LNCaP clone FGC (cell line): Measurements from ENCODE around the gene CACNG4.

ENCODE experiments used
- DNase-seq: peaks from one replicate; pipeline ENCODE4 v3.0.0-alpha.2; 2011; ENCODE audit warnings: low read depth
- H3K4me3 ChIP-seq: 2 replicates; pipeline ENCODE4 v1.5.1; 2011; ENCODE audit warnings: mild to moderate bottlenecking, low read depth, low read length, control low read depth
- TF ChIP-seq, protein P1 (sequence below): IDR thresholded peaks from 2 replicates; pipeline ENCODE4 v1.5.1; 2012; ENCODE audit warnings: mild to moderate bottlenecking; ENCODE audit not compliant: control insufficient read depth, insufficient read depth; ENCODE audit errors: extremely low read depth

CACNG4 gene

DNA sequence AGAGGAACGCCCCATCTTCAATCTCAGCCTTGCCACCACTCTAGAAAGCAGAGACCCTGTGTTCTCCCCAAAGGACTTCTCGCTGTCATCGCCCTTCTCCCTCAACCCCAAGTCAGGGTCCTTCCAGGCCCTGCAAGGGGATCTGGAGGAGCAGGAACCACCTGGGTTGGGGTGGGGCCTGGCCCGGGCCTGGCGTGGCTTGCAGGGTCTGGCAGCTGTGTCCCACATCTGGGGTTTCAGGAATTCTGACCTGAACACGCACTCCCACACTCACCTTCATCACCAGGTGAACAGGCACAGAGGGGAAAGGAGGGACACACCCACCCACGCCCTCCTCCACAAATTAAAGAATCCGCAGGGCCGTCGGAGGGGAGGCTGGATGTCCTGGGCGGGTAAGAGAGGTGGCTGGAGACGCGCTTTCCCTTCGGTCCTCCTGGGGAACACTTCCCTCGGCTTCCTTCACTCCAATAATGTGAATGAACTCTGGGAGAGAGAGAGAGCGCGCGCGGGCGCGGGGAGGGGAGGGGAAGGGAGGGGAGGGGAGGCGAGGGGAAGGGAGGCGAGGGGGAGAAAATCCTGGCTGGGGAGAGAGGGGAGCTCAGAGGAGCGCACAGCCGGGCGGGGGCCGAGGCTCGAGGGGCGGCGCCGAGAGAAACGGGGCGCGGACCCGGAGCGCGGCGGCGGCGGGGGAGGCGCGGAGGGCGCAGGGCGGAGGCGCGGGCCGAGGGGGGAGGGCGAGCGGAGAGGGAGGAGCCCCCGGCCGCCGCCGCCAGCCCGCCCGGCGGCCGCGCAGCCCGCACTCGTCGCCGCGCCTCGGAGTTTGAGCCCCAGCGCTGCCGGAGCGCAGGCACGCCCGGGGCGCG lies at the start of gene CACNG4:
Gene CACNG4, plus strand, starts transcription at position 799 of the 863 bp plus-strand sequence. CDS start 205 bp downstream, outside the sequence.
- H3K4me3 ChIP-seq, result peak within 1 kb of the TSS; percentile 50
- TF ChIP-seq, protein P1, sequence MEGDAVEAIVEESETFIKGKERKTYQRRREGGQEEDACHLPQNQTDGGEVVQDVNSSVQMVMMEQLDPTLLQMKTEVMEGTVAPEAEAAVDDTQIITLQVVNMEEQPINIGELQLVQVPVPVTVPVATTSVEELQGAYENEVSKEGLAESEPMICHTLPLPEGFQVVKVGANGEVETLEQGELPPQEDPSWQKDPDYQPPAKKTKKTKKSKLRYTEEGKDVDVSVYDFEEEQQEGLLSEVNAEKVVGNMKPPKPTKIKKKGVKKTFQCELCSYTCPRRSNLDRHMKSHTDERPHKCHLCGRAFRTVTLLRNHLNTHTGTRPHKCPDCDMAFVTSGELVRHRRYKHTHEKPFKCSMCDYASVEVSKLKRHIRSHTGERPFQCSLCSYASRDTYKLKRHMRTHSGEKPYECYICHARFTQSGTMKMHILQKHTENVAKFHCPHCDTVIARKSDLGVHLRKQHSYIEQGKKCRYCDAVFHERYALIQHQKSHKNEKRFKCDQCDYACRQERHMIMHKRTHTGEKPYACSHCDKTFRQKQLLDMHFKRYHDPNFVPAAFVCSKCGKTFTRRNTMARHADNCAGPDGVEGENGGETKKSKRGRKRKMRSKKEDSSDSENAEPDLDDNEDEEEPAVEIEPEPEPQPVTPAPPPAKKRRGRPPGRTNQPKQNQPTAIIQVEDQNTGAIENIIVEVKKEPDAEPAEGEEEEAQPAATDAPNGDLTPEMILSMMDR, result no peak
- no peak for DNase-seq

DNA sequence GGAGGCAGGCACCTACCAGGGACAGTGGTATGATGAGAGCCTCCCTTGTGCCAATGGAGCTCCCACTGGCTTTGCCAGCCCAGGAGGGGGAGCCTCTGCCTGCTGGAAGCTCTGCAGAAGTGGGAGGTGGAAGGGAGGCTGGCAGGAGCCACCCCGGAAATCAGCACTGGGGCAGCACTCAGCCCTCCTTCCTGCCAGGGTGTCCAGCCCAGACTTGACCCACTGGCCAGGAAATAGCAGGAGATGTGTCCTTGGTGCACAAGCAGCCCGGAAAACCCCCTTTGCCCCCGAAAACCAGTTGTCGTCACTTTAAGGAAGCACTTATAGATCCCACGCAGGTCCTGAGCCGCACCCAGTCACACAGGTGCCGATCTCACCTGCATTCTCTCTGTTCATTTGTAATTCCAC lies 49.3 kb upstream of the CACNG4 start:
- DNase-seq, result peak; percentile 15
- TF ChIP-seq, protein P1, result peak; percentile 58
- H3K4me3 ChIP-seq, result no peak overlapping the region

DNA sequence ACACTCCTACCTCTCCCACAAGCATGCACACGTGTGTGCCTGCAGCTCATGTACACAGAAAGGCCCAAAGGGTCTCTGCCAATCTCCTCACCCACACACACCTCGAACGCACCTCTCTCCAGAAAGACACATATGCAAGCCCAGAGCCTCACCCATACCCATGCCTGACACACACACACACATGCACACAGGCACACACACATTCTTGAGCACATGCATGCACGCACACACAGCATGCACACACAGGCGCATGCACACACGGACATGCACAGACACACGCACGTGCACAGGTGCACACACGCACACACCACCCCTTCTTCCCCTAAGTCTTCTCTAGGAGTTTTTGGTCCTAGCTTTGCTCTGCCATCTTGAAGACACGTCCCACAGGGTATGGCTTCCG lies 48.7 kb upstream of the CACNG4 start:
- H3K4me3 ChIP-seq, result no peak overlapping the region
- TF ChIP-seq, protein P1, result no peak
- DNase-seq, result no peak

DNA sequence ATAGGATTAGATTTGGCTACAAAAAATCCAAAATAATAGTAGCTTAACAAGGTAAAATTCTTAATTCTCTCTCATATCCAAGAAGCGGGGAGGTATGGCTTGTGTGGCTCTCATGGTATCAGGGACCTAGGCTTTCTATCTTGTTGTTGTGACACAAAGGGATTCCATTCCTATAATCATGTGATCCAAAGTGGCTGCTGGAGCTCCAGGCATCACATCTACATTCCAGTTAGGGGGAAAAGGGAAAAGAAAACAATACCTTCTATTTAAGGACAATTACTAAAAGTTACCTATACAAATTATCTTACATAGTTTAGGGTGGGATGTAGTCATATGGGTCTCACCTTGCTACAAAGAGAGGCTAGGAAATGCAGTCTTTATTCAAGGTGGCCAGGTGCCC lies 47.6 kb upstream of the CACNG4 start:
- TF ChIP-seq, protein P1, result no peak
- H3K4me3 ChIP-seq, result no peak overlapping the region
- no peak for DNase-seq

DNA sequence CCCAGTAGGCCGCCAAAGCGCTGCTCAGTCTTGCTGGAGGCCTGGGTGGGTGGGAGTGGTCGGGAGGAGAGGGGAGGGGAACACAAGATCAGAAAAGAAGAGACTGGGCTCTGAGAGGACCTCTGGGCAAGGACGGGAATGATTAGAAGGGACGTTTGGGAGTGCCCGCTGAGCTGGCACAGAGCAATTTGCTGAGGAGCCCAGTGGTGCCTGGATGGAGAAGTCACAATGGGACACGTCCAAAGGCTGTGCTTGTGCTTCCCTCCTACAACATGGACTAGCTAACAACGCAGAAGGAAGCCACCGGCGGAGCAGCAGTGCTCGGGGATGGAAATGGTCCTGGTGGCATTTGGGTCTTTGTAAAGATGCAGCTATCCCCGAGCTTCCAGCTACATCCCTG lies 45.6 kb upstream of the CACNG4 start:
- no peak for DNase-seq
- TF ChIP-seq, protein P1, result no peak
- no peak overlapping the region for H3K4me3 ChIP-seq

DNA sequence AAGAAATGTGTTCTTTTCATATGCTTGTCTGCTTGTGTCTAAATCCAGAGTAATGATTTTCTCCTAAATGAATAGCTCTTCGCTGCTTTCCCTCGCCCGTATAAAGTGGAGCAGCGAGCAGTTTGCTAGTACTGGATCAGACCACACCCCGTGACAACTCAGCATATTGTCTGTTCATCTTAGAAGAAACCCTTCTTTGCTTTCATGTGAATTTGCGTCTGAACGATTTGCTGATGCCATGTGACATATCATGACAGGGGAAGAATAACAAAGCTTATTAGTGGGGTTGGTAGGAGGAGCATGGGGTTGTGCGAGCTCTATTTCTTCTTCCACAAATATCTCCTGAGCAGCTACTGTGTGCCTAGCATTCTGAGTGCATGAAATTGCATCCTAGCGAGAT lies 44.1 kb upstream of the CACNG4 start:
- no peak for DNase-seq
- TF ChIP-seq, protein P1, result no peak
- H3K4me3 ChIP-seq, result no peak overlapping the region
